NCI-H1105 (cell line): ENCODE results near the gene DONSON.
"Not testable (repeated sequence)": the region's sequence is repeated elsewhere in the genome, so short reads cannot be mapped to it uniquely, and the experiment has no call there.

ENCODE experiments used
- DNase-seq: peaks from one replicate; lab custom pipeline; 2025; lab: John Stamatoyannopoulos, UW

Gene DONSON

GRCh38 chr21:33588485-33589335 is at the start of gene DONSON:
DONSON (minus strand) TSS chr21:33588684; CDS start chr21:33588641, 43 bp downstream.
- DNase-seq, result peak; percentile 83

- no peak for DNase-seq
Observed at GRCh38 chr21:33634254-33634653, 45.8 kb upstream of the DONSON start.

- DNase-seq, result not testable (repeated sequence)
Observed at GRCh38 chr21:33626151-33626550, 37.7 kb upstream of the DONSON start.

GRCh38 chr21:33622253-33622652 is 33.8 kb upstream of the DONSON start:
- DNase-seq, result no peak

GRCh38 chr21:33619726-33620125 is 31.2 kb upstream of the DONSON start:
- DNase-seq, result no peak

- no peak for DNase-seq
Observed at GRCh38 chr21:33618407-33618806, 29.9 kb upstream of the DONSON start.

GRCh38 chr21:33617565-33617964 is 29.1 kb upstream of the DONSON start:
- DNase-seq, result not testable (repeated sequence)

GRCh38 chr21:33611006-33611744 is 22.7 kb upstream of the DONSON start:
- DNase-seq, result no peak

- no peak for DNase-seq
Observed at GRCh38 chr21:33608559-33608958, 20.1 kb upstream of the DONSON start.

GRCh38 chr21:33598051-33598450 is 9.6 kb upstream of the DONSON start:
- no peak for DNase-seq

- DNase-seq, result peak; percentile 22
Observed at GRCh38 chr21:33587792-33588484, 546 bp downstream of the DONSON start.

GRCh38 chr21:33586927-33587326 is 1.6 kb downstream of the DONSON start:
- no peak for DNase-seq

- DNase-seq, result no peak
Observed at GRCh38 chr21:33584455-33584854, 4.0 kb downstream of the DONSON start.

- no peak for DNase-seq
Observed at GRCh38 chr21:33578959-33579542, 9.4 kb downstream of the DONSON start.

- DNase-seq, result no peak
Observed at GRCh38 chr21:33578214-33578613, 10.3 kb downstream of the DONSON start.

- not testable (repeated sequence) for DNase-seq
Observed at GRCh38 chr21:33576741-33577141, 11.7 kb downstream of the DONSON start.

- DNase-seq, result no peak
Observed at GRCh38 chr21:33572350-33572749, 16.1 kb downstream of the DONSON start.

GRCh38 chr21:33569991-33570390 is 18.5 kb downstream of the DONSON start:
- DNase-seq, result no peak

GRCh38 chr21:33568448-33568847 is 20.0 kb downstream of the DONSON start:
- DNase-seq, result no peak

GRCh38 chr21:33567914-33568313 is 20.6 kb downstream of the DONSON start:
- no peak for DNase-seq

GRCh38 chr21:33566514-33566913 is 22.0 kb downstream of the DONSON start:
- no peak for DNase-seq

GRCh38 chr21:33562389-33562788 is 26.1 kb downstream of the DONSON start:
- no peak for DNase-seq
